ENCODE data around the gene GPR15.

DNA sequence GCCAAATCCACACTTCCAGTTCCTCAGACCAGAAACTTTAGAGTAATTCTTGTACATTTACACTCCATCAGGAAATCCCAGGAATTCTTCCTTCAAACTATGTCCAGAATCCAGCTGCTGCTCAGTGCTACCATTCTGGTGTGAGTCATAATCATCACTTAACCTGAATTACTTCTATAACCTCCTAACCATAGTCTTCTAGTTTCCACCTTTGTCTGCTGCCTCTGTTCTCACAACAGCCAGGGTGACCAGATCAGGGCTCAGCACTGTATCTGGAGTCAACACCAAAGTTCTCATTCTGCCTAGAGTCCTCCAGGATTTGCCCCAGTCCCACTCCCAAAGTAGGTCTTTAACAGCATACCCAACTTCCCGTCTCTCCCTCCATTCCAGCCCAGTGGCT is 12.4 kb upstream of the GPR15 start:
- TF ChIP-seq POLR2A (IDR thresholded peaks at IDR 0.05): no peak
- TF ChIP-seq, protein P1, sequence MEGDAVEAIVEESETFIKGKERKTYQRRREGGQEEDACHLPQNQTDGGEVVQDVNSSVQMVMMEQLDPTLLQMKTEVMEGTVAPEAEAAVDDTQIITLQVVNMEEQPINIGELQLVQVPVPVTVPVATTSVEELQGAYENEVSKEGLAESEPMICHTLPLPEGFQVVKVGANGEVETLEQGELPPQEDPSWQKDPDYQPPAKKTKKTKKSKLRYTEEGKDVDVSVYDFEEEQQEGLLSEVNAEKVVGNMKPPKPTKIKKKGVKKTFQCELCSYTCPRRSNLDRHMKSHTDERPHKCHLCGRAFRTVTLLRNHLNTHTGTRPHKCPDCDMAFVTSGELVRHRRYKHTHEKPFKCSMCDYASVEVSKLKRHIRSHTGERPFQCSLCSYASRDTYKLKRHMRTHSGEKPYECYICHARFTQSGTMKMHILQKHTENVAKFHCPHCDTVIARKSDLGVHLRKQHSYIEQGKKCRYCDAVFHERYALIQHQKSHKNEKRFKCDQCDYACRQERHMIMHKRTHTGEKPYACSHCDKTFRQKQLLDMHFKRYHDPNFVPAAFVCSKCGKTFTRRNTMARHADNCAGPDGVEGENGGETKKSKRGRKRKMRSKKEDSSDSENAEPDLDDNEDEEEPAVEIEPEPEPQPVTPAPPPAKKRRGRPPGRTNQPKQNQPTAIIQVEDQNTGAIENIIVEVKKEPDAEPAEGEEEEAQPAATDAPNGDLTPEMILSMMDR (IDR thresholded peaks at IDR 0.05): no peak

Measured in testis (tissue), 2 donors.